ENCODE measurements around the gene ATP10D. TPM values are rescaled to one million over a fixed set of nuclear protein-coding genes. Genes with fewer than 3 reads are reported as not detected.

Gene ATP10D
- total and polyA plus RNA-seq, 2 donors (not counting 1 experiment from before 2014, with no cell fraction given) = 16.1 to 36.2 TPM

- TF ChIP-seq EZH2 (IDR thresholded peaks at IDR 0.05; ENCODE audit: borderline replicate concordance, insufficient read depth, low read depth, low read length, poor library complexity, severe bottlenecking) (no peak), CTCF (IDR thresholded peaks at IDR 0.05) (no peak)
- no CpG with 5 or more reads among the region's 1 CpG for WGBS (ENCODE audit: insufficient coverage)
- H3K4me1 Mint-ChIP-seq = peaks cover 38% of the 10 kb centered on the region
- H3K9me3 ChIP-seq (ENCODE audit: control extremely low read depth in 1 of 3, control insufficient read depth in 2 of 3, insufficient read depth in 1 of 3, low read length in 2 of 3) = peaks cover 0 to 6% (median 4%) of the 10 kb centered on the region in 3 donors
- peaks cover 11 to 39% of the 10 kb centered on the region in 2 experiments for H3K36me3 ChIP-seq (replicated peaks in 1 of 2; ENCODE audit: control extremely low read depth in 1 of 2, control insufficient read depth in 1 of 2, extremely low read depth in 1 of 2, insufficient read depth in 2 of 2, low read length in 1 of 2)
- H3K9ac ChIP-seq (ENCODE audit: low read length) = no peak overlapping the region
- H3K4me3 ChIP-seq (ENCODE audit: control extremely low read depth in 1 of 5, extremely low read depth in 1 of 5, insufficient read depth in 1 of 5, low read depth in 2 of 5, low read length in 4 of 5) = no peak overlapping the region
- peak overlapping the region in 1 of 2 donors; percentile 20 for H3K27ac ChIP-seq (ENCODE audit: low read length in 2 of 2)
- H3K4me3 Mint-ChIP-seq = no peak overlapping the region
- POLR2A ChIA-PET = no interaction called here
- ATAC-seq (ENCODE audit: low read depth) (no peak), DNase-seq (no peak)
- no peaks in the 10 kb centered on the region for H3K27me3 ChIP-seq (replicated peaks in 1 of 4; ENCODE audit: control extremely low read depth in 1 of 4, control insufficient read depth in 3 of 4, insufficient read depth in 4 of 4, low read length in 3 of 4)
- intact Hi-C loops (cut with micrococcal nuclease) = no loop called here
- H4K20me1 ChIP-seq (ENCODE audit: control insufficient read depth, insufficient read depth, low read length, poor library complexity, severe bottlenecking) = peaks cover 13% of the 10 kb centered on the region
- peaks cover 8% of the 10 kb centered on the region for H3K9me3 Mint-ChIP-seq (ENCODE audit: insufficient read depth)
- H2AFZ ChIP-seq (ENCODE audit: insufficient read depth, low read depth, low read length, poor library complexity, severe bottlenecking) = no peak overlapping the region
- peaks cover 24 to 28% of the 10 kb centered on the region in 2 donors for H3K4me1 ChIP-seq (ENCODE audit: control insufficient read depth in 2 of 2, insufficient read depth in 2 of 2, low read length in 2 of 2)
- CTCF ChIA-PET = interaction anchor here (1.2 kb wide), 1 partner anchor 33 kb away, joined by 10 read pairs; no protein-coding TSS in a partner anchor
- H3K27me3 Mint-ChIP-seq = no peaks in the 10 kb centered on the region
- no peak overlapping the region for H3K27ac Mint-ChIP-seq
- H3K4me2 ChIP-seq (replicated peaks; ENCODE audit: low read depth, low read length, poor library complexity, severe bottlenecking) = peak overlapping the region; percentile 68
- H3K79me2 ChIP-seq (ENCODE audit: control insufficient read depth, insufficient read depth, low read length) = peaks cover 43% of the 10 kb centered on the region
These were observed 45.7 kb downstream of the ATP10D start for GRCh38 chr4:47530801-47531200.

- TF ChIP-seq CTCF (IDR thresholded peaks at IDR 0.05) (no peak), EZH2 (IDR thresholded peaks at IDR 0.05; ENCODE audit: borderline replicate concordance, insufficient read depth, low read depth, low read length, poor library complexity, severe bottlenecking) (no peak)
- H3K4me3 Mint-ChIP-seq = peak overlapping the region; percentile 33
- H3K27me3 ChIP-seq (replicated peaks in 1 of 4; ENCODE audit: control extremely low read depth in 1 of 4, control insufficient read depth in 3 of 4, insufficient read depth in 4 of 4, low read length in 3 of 4) = no peaks in the 10 kb centered on the region
- H3K4me1 ChIP-seq (ENCODE audit: control insufficient read depth in 2 of 2, insufficient read depth in 2 of 2, low read length in 2 of 2) = peaks cover 24 to 27% of the 10 kb centered on the region in 2 donors
- H3K4me1 Mint-ChIP-seq = peaks cover 37% of the 10 kb centered on the region
- ATAC-seq (ENCODE audit: low read depth) (peak; percentile 96), DNase-seq (peak; percentile 54)
- ChIA-PET CTCF (interaction anchor here (0.8 to 1.2 kb wide), 2 partner anchors 12 to 33 kb away, joined by 4 to 10 read pairs; no protein-coding TSS in a partner anchor), POLR2A (interaction anchor here (0.5 kb wide), 1 partner anchor 51 kb away, joined by 4 read pairs; no protein-coding TSS in a partner anchor)
- peak overlapping the region in 1 of 5 experiments; percentile 17 for H3K4me3 ChIP-seq (ENCODE audit: control extremely low read depth in 1 of 5, extremely low read depth in 1 of 5, insufficient read depth in 1 of 5, low read depth in 2 of 5, low read length in 4 of 5)
- H3K27ac Mint-ChIP-seq = peak overlapping the region; percentile 42
- intact Hi-C loops (cut with micrococcal nuclease) = no loop called here
- no peak overlapping the region for H2AFZ ChIP-seq (ENCODE audit: insufficient read depth, low read depth, low read length, poor library complexity, severe bottlenecking)
- H3K36me3 ChIP-seq (replicated peaks in 1 of 2; ENCODE audit: control extremely low read depth in 1 of 2, control insufficient read depth in 1 of 2, extremely low read depth in 1 of 2, insufficient read depth in 2 of 2, low read length in 1 of 2) = peaks cover 14 to 39% of the 10 kb centered on the region in 2 experiments
- 0% methylated on average over 1 of the region's 2 CpGs for WGBS (ENCODE audit: insufficient coverage)
- peak overlapping the region; percentile 49 for H3K9ac ChIP-seq (ENCODE audit: low read length)
- H3K79me2 ChIP-seq (ENCODE audit: control insufficient read depth, insufficient read depth, low read length) = peaks cover 39% of the 10 kb centered on the region
- H3K27ac ChIP-seq (ENCODE audit: low read length in 2 of 2) = peak overlapping the region in 1 of 2 donors; percentile 20
- peak overlapping the region; percentile 68 for H3K4me2 ChIP-seq (replicated peaks; ENCODE audit: low read depth, low read length, poor library complexity, severe bottlenecking)
- H4K20me1 ChIP-seq (ENCODE audit: control insufficient read depth, insufficient read depth, low read length, poor library complexity, severe bottlenecking) = peaks cover 13% of the 10 kb centered on the region
- peaks cover 8% of the 10 kb centered on the region for H3K9me3 Mint-ChIP-seq (ENCODE audit: insufficient read depth)
- no peaks in the 10 kb centered on the region for H3K27me3 Mint-ChIP-seq
- H3K9me3 ChIP-seq (ENCODE audit: control extremely low read depth in 1 of 3, control insufficient read depth in 2 of 3, insufficient read depth in 1 of 3, low read length in 2 of 3) = peaks cover 0 to 6% (median 4%) of the 10 kb centered on the region in 3 donors
These were observed 46.3 kb downstream of the ATP10D start for GRCh38 chr4:47531241-47531953.
